ENCODE data around the gene CALHM6. TPM values are rescaled to one million over a fixed set of nuclear protein-coding genes. Genes with fewer than 3 reads are reported as not detected.
"Not testable (repeated sequence)": the region's sequence is repeated elsewhere in the genome, so short reads cannot be mapped to it uniquely, and the experiment has no call there.

The CALHM6 gene
- total RNA-seq, 1 donor from 2014 or later: 0.99 TPM

DNA sequence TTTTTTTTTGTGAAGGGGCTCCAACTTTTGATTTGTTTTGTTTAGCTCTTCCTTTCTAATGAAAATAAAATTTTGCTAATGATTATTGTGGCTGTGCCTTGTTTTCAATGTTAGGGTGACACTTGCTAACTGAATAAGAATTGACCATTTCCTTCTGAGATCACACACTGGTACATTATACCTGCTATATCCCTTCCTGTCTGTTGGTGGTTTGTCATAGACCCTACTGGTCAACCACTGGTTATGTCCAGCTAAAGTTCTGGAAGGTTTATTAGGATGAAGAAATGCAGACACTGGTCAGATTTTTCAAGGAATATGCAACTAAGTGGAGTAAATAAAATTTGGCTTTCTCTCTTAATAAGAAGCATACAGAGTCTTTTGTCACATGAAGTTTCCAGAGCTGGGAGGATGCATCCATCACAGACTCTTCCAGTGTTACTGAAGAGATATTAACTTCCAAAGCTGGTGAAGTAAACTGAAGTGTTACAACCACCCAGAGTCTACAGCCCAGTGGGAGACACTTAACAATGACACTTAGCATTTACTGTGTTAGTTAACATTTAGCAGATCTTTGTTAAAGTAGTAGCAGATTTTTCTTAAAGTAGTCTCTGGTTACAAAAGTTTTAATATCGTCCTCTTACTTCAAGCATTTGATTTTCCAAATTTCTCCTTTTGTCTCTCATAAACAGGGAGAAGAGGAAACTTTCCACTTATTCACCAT is 30.6 kb downstream of the CALHM6 start:
- TF ChIP-seq, protein P1, sequence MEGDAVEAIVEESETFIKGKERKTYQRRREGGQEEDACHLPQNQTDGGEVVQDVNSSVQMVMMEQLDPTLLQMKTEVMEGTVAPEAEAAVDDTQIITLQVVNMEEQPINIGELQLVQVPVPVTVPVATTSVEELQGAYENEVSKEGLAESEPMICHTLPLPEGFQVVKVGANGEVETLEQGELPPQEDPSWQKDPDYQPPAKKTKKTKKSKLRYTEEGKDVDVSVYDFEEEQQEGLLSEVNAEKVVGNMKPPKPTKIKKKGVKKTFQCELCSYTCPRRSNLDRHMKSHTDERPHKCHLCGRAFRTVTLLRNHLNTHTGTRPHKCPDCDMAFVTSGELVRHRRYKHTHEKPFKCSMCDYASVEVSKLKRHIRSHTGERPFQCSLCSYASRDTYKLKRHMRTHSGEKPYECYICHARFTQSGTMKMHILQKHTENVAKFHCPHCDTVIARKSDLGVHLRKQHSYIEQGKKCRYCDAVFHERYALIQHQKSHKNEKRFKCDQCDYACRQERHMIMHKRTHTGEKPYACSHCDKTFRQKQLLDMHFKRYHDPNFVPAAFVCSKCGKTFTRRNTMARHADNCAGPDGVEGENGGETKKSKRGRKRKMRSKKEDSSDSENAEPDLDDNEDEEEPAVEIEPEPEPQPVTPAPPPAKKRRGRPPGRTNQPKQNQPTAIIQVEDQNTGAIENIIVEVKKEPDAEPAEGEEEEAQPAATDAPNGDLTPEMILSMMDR (conservative IDR thresholded peaks at IDR 0.05): no peak
- H3K27me3 Mint-ChIP-seq: peaks cover 7% of the 10 kb centered on the region
- H3K4me1 Mint-ChIP-seq (ENCODE audit: unreplicated experiment): no peaks in the 10 kb centered on the region
- H3K9me3 Mint-ChIP-seq: peaks cover 14% of the 10 kb centered on the region
- no peak overlapping the region for H3K4me3 Mint-ChIP-seq
- no peaks in the 10 kb centered on the region for H3K36me3 Mint-ChIP-seq
- H3K27ac Mint-ChIP-seq: no peak overlapping the region
- no peak for DNase-seq (ENCODE audit: extremely low spot score, unreplicated experiment)

- TF ChIP-seq, protein P1 (conservative IDR thresholded peaks at IDR 0.05): no peak
- Mint-ChIP-seq H3K36me3 (no peaks in the 10 kb centered on the region), H3K9me3 (peaks cover 12% of the 10 kb centered on the region), H3K27ac (no peak overlapping the region), H3K27me3 (peaks cover 7% of the 10 kb centered on the region), H3K4me3 (no peak overlapping the region), H3K4me1 (ENCODE audit: unreplicated experiment) (no peaks in the 10 kb centered on the region)
- no peak for DNase-seq (ENCODE audit: extremely low spot score, unreplicated experiment)
Observed at GRCh38 chr6:116492331-116493067, 31.3 kb downstream of the CALHM6 start.

- not testable (repeated sequence) for DNase-seq (ENCODE audit: extremely low spot score, unreplicated experiment); H3K27me3 Mint-ChIP-seq; H3K27ac Mint-ChIP-seq; H3K4me3 Mint-ChIP-seq; H3K4me1 Mint-ChIP-seq (ENCODE audit: unreplicated experiment); H3K36me3 Mint-ChIP-seq; H3K9me3 Mint-ChIP-seq
Observed at GRCh38 chr6:116495161-116495560, 34.0 kb downstream of the CALHM6 start.

GRCh38 chr6:116497113-116497676 is 36.0 kb downstream of the CALHM6 start:
- Mint-ChIP-seq H3K27ac (no peak overlapping the region), H3K4me1 (ENCODE audit: unreplicated experiment) (no peaks in the 10 kb centered on the region), H3K36me3 (no peaks in the 10 kb centered on the region), H3K4me3 (no peak overlapping the region), H3K9me3 (peaks cover 9% of the 10 kb centered on the region), H3K27me3 (no peaks in the 10 kb centered on the region)
- no peak for DNase-seq (ENCODE audit: extremely low spot score, unreplicated experiment)
- TF ChIP-seq, protein P1 (conservative IDR thresholded peaks at IDR 0.05): no peak

GRCh38 chr6:116500969-116501433 is 39.8 kb downstream of the CALHM6 start:
- Mint-ChIP-seq H3K27me3 (peaks cover 8% of the 10 kb centered on the region), H3K36me3 (peaks cover 4% of the 10 kb centered on the region), H3K9me3 (no peaks in the 10 kb centered on the region), H3K27ac (no peak overlapping the region), H3K4me1 (ENCODE audit: unreplicated experiment) (no peaks in the 10 kb centered on the region), H3K4me3 (no peak overlapping the region)
- no peak for DNase-seq (ENCODE audit: extremely low spot score, unreplicated experiment)
- TF ChIP-seq, protein P1 (conservative IDR thresholded peaks at IDR 0.05): no peak

- Mint-ChIP-seq H3K4me1 (ENCODE audit: unreplicated experiment) (peaks cover 10% of the 10 kb centered on the region), H3K36me3 (peaks cover 4% of the 10 kb centered on the region), H3K9me3 (peaks cover 11% of the 10 kb centered on the region), H3K27me3 (peaks cover 8% of the 10 kb centered on the region), H3K4me3 (no peak overlapping the region), H3K27ac (no peak overlapping the region)
- TF ChIP-seq, protein P1 (conservative IDR thresholded peaks at IDR 0.05): no peak
- DNase-seq (ENCODE audit: extremely low spot score, unreplicated experiment): no peak
Observed at GRCh38 chr6:116507324-116507723, 46.1 kb downstream of the CALHM6 start.

All from type B pancreatic cell (in vitro differentiated cells).